Measurements from ENCODE around the gene TBC1D22A.

GRCh38 chr22:46956498-46957215 is 194.2 kb downstream of the TBC1D22A start:
- TF ChIP-seq CTCF (IDR thresholded peaks at IDR 0.05; ENCODE audit: insufficient read depth, low read depth, low read length) (no peak), EZH2 (IDR thresholded peaks at IDR 0.05; ENCODE audit: insufficient read depth, low read length) (no peak)

Measured in astrocyte (in vitro differentiated cells and primary cell).